Measurements from ENCODE around the gene FHAD1. TPM values are rescaled to one million over a fixed set of nuclear protein-coding genes. Genes with fewer than 3 reads are reported as not detected.

The FHAD1 gene
- polyA plus RNA-seq, 1 of the 3 experiments (the other 2 are of a cell fraction) = 0.48 TPM

DNA sequence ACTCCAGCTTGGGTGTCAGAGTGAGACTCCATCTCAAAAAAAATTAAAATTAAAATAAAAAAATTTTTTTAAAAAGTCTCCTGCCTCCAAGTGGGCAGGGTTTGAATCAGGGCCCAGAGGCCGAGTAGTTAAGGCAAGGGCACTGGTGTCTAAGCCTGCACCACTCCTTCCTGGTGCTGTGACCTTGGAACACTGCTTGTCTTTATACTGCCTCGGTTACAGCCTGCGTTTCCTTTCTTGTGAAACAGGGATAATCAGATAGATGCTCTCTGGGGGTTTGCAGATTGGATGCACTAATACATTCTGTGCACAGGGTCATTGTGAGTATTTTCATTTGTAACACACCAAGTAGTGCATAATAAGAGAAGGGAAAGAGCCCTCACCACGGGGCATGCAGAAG lies 104.3 kb downstream of the FHAD1 start:
- Histone ChIP-seq H3K27ac (ENCODE audit: low read depth in 2 of 2, low read length in 1 of 2) (no peak overlapping the region), H3K36me3 (replicated peaks in 1 of 2; ENCODE audit: control insufficient read depth in 1 of 2, insufficient read depth in 2 of 2, low read length in 1 of 2) (no peaks in the 10 kb centered on the region), H3K27me3 (ENCODE audit: insufficient read depth) (no peaks in the 10 kb centered on the region), H3K9ac (no peak overlapping the region), H3F3A (replicated peaks; ENCODE audit: insufficient read depth) (peaks cover 34% of the 10 kb centered on the region), H3K9me2 (no peaks in the 10 kb centered on the region), H3K4me1 (ENCODE audit: control insufficient read depth in 1 of 2, insufficient read depth in 2 of 2, low read depth in 1 of 2, low read length in 1 of 2) (peaks cover 4 to 22% of the 10 kb centered on the region in 2 experiments; a peak in 3 of 4 replicates), H3K4me2 (no peak overlapping the region), H3K9me3 (no peaks in the 10 kb centered on the region), H4K20me1 (ENCODE audit: insufficient read depth) (no peaks in the 10 kb centered on the region), H3K4me3 (ENCODE audit: low read depth in 2 of 2, low read length in 1 of 2) (no peak overlapping the region), H2AFZ (ENCODE audit: low read depth) (no peak overlapping the region), H3K79me2 (ENCODE audit: insufficient read depth) (no peaks in the 10 kb centered on the region)
- ChIA-PET POLR2A (no interaction called here), CTCF (interaction anchor here (1.4 kb wide), 1 partner anchor 80 kb away, joined by 3 read pairs; no protein-coding TSS in a partner anchor)
- 86% methylated on average over 4 of the region's 4 CpGs for WGBS (ENCODE audit: low lambda C conversion rate)
- DNase-seq = no peak
- no peak for TF ChIP-seq CHD2 (IDR thresholded peaks at IDR 0.05; ENCODE audit: low read length, partially characterized antibody)
- no peak for TF ChIP-seq JUND (IDR thresholded peaks at IDR 0.05)
- TF ChIP-seq MAX (IDR thresholded peaks at IDR 0.05; ENCODE audit: low read depth) = no peak
- TF ChIP-seq TEAD4 (IDR thresholded peaks at IDR 0.05; ENCODE audit: borderline replicate concordance, insufficient read depth) = no peak
- TF ChIP-seq CTCF (IDR thresholded peaks at IDR 0.05) = no peak
- TF ChIP-seq YY1 (IDR thresholded peaks at IDR 0.05; ENCODE audit: low read depth) = no peak
- TF ChIP-seq RAD21 (IDR thresholded peaks at IDR 0.05; ENCODE audit: low read length) = no peak
- no peak for TF ChIP-seq RCOR1 (IDR thresholded peaks at IDR 0.05; ENCODE audit: low read length)
- no peak for TF ChIP-seq REST (IDR thresholded peaks at IDR 0.05; ENCODE audit: low read depth, low read length)
- no peak for TF ChIP-seq ELF1 (IDR thresholded peaks at IDR 0.05)
- TF ChIP-seq FOXJ3 (CRISPR knock-in tag; IDR thresholded peaks at IDR 0.05) = no peak
- no peak for TF ChIP-seq EZH2phosphoT487 (IDR thresholded peaks at IDR 0.05; ENCODE audit: borderline replicate concordance, low read depth)
- no peak for TF ChIP-seq RXRA (IDR thresholded peaks at IDR 0.05; ENCODE audit: borderline replicate concordance, low read depth)
- no peak for TF ChIP-seq TAF1 (IDR thresholded peaks at IDR 0.05; ENCODE audit: borderline replicate concordance, low read depth, low read length)
- no peak for TF ChIP-seq ZBTB33 (IDR thresholded peaks at IDR 0.05; ENCODE audit: borderline replicate concordance, low read depth)
- TF ChIP-seq RFX5 (IDR thresholded peaks at IDR 0.05; ENCODE audit: low read length) = no peak
- TF ChIP-seq SMC3 (IDR thresholded peaks at IDR 0.05; ENCODE audit: low read depth, low read length) = no peak
- TF ChIP-seq EP300 (IDR thresholded peaks at IDR 0.05; ENCODE audit: borderline replicate concordance in 1 of 2, low read depth in 1 of 2, low read length in 1 of 2) = no peak
- no peak for TF ChIP-seq MXI1 (IDR thresholded peaks at IDR 0.05; ENCODE audit: low read depth, low read length)

Data from SK-N-SH (cell line).